ENCODE results near the gene FUBP1. TPM values are rescaled to one million over a fixed set of nuclear protein-coding genes. Genes with fewer than 3 reads are reported as not detected.

Gene FUBP1
- total RNA-seq, 1 experiment from 2014 or later = 188 TPM

DNA sequence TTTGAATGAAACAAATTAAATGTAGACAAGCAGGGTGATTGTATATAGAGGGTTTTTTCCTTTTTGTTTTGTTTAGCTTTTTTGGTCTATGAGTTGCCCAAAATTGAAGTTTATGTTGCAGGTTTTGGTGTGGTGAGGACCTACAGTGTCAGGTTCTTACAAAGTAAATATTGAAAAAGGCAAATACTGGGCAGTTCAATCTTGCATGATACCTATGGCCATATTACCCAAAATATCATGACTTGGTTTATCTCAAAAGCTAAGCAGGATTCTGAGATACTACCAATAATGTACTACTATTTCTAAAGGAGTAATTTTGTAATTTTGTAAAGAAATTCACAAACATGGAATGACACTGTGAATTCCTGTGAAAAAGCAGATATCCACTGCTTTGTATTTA, 27.6 kb upstream of the FUBP1 start:
- DNase-seq = no peak
- TF ChIP-seq, protein P1, sequence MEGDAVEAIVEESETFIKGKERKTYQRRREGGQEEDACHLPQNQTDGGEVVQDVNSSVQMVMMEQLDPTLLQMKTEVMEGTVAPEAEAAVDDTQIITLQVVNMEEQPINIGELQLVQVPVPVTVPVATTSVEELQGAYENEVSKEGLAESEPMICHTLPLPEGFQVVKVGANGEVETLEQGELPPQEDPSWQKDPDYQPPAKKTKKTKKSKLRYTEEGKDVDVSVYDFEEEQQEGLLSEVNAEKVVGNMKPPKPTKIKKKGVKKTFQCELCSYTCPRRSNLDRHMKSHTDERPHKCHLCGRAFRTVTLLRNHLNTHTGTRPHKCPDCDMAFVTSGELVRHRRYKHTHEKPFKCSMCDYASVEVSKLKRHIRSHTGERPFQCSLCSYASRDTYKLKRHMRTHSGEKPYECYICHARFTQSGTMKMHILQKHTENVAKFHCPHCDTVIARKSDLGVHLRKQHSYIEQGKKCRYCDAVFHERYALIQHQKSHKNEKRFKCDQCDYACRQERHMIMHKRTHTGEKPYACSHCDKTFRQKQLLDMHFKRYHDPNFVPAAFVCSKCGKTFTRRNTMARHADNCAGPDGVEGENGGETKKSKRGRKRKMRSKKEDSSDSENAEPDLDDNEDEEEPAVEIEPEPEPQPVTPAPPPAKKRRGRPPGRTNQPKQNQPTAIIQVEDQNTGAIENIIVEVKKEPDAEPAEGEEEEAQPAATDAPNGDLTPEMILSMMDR (IDR thresholded peaks at IDR 0.05; ENCODE audit: unreplicated experiment) = no peak
- Mint-ChIP-seq H3K27ac (ENCODE audit: unreplicated experiment) (no peak overlapping the region), H3K4me1 (ENCODE audit: low read depth, unreplicated experiment) (peaks cover 8% of the 10 kb centered on the region), H3K9me3 (ENCODE audit: low read depth, unreplicated experiment) (no peaks in the 10 kb centered on the region), H3K4me3 (ENCODE audit: low read depth, unreplicated experiment) (peak overlapping the region; percentile 75), H3K27me3 (ENCODE audit: unreplicated experiment) (no peaks in the 10 kb centered on the region), H3K36me3 (ENCODE audit: insufficient read depth, unreplicated experiment) (peaks cover 14% of the 10 kb centered on the region)
- BruUV-seq (replicated peaks) = no TSS peak
- intact Hi-C loops (cut with micrococcal nuclease; ENCODE audit: unreplicated experiment) = no loop called here
- CTCF ChIA-PET = interaction anchor here (1.4 kb wide), 1 partner anchor 37 kb away, joined by 3 read pairs; no protein-coding TSS in a partner anchor

DNA sequence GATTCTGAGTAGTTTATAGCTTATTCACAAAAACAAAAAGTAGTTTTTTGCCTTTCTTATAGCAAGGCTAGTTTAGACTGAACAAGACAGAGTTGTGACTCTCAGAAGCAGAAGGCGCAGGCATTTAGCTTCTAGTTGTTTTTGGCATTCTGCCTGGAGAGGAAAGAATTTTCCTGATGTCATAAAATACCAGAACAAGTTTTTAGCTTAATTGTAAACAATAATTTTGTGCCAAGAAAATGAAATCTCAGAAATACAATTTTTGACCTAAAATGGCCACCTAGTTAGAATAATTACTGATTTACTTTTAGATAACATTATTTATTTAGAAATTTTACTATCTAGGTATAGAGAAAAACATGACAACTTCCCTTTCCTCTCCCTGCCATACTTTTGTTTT, 26.9 kb upstream of the FUBP1 start:
- peaks cover 8% of the 10 kb centered on the region for H3K4me1 Mint-ChIP-seq (ENCODE audit: low read depth, unreplicated experiment)
- BruUV-seq (replicated peaks) = no TSS peak
- intact Hi-C loops (cut with micrococcal nuclease; ENCODE audit: unreplicated experiment) = loop anchor here (1.0 kb wide), 1 partner anchor 109 kb away; no protein-coding TSS in a partner anchor

DNA sequence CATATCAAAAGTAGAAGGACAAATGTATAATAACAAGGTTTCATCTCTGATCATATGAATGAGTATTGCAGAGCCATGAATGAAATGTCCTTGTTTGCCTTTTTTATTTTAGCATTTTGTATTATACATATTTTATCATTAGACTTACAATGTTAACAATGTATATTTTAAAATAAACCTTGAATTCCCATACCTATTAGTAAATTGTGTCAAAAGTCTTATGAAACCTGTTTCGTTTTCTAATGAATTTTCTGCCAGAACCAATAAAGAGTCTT, 26.5 kb upstream of the FUBP1 start:
- H3K27ac Mint-ChIP-seq (ENCODE audit: unreplicated experiment) = peak overlapping the region; percentile 69
- TF ChIP-seq, protein P1 (IDR thresholded peaks at IDR 0.05; ENCODE audit: unreplicated experiment) = no peak
- H3K9me3 Mint-ChIP-seq (ENCODE audit: low read depth, unreplicated experiment) = no peaks in the 10 kb centered on the region
- DNase-seq = no peak
- no peaks in the 10 kb centered on the region for H3K27me3 Mint-ChIP-seq (ENCODE audit: unreplicated experiment)
- CTCF ChIA-PET = interaction anchor here (0.9 to 1.5 kb wide), 5 partner anchors 12 to 109 kb away, joined by 3 to 10 read pairs (median 4); partner anchors contain the start of gene FUBP1
- H3K4me1 Mint-ChIP-seq (ENCODE audit: low read depth, unreplicated experiment) = peaks cover 8% of the 10 kb centered on the region
- intact Hi-C loops (cut with micrococcal nuclease; ENCODE audit: unreplicated experiment) = loop anchor here (1.0 kb wide), 1 partner anchor 109 kb away; no protein-coding TSS in a partner anchor
- TSS peak; percentile 59 for BruUV-seq (replicated peaks)
- H3K4me3 Mint-ChIP-seq (ENCODE audit: low read depth, unreplicated experiment) = peak overlapping the region; percentile 75
- H3K36me3 Mint-ChIP-seq (ENCODE audit: insufficient read depth, unreplicated experiment) = peaks cover 14% of the 10 kb centered on the region

More for the DNA sequence above, 26.9 kb upstream of the FUBP1 start:
- TF ChIP-seq, protein P1 (IDR thresholded peaks at IDR 0.05; ENCODE audit: unreplicated experiment) = no peak
- Mint-ChIP-seq H3K27me3 (ENCODE audit: unreplicated experiment) (no peaks in the 10 kb centered on the region), H3K9me3 (ENCODE audit: low read depth, unreplicated experiment) (no peaks in the 10 kb centered on the region), H3K4me3 (ENCODE audit: low read depth, unreplicated experiment) (peak overlapping the region; percentile 75), H3K27ac (ENCODE audit: unreplicated experiment) (peak overlapping the region; percentile 69), H3K36me3 (ENCODE audit: insufficient read depth, unreplicated experiment) (peaks cover 14% of the 10 kb centered on the region)
- DNase-seq = peak; percentile 32
- CTCF ChIA-PET = interaction anchor here (0.9 to 1.5 kb wide), 4 partner anchors 12 to 109 kb away, joined by 3 to 5 read pairs (median 4); no protein-coding TSS in a partner anchor

DNA sequence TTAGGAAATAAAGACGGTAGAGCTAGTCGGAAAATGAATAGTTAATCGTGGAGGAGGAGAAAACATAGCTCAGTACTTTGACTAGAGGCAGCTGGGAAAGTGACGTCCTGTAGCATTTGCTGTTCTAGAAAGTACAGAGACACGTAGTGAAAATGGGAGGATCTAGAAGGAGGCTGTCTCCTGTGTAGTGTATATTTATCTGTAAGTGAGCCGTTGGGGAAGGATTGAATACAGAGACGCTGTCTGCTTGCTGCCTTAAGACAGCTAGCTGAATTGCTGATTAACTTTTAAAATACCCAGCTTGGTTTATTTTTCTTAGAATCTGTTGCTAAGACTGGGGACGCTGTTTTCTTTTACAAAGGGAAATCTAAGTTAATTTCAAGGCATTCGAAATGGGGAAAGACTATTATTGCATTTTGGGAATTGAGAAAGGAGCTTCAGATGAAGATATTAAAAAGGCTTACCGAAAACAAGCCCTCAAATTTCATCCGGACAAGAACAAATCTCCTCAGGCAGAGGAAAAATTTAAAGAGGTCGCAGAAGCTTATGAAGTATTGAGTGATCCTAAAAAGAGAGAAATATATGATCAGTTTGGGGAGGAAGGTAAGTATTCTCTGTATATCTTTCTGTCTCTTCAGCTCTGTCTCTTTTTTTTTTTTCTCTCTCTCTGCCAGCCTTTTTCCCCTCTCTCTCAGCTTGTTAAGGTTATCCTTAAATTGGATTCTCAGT, 26.0 kb upstream of the FUBP1 start, which contains the start of gene DNAJB4:
DNAJB4 (plus strand) TSS at position 221 of the 729 bp plus-strand sequence; CDS start at position 393, 172 bp downstream.
- CTCF ChIA-PET = interaction anchor here (0.6 to 1.5 kb wide), 6 partner anchors 11 to 226 kb away, joined by 3 to 10 read pairs (median 4); partner anchors contain the start of genes FUBP1 and MIGA1
- TF ChIP-seq, protein P1 (IDR thresholded peaks at IDR 0.05; ENCODE audit: unreplicated experiment) = no peak
- Mint-ChIP-seq H3K36me3 (ENCODE audit: insufficient read depth, unreplicated experiment) (peaks cover 14% of the 10 kb centered on the region), H3K9me3 (ENCODE audit: low read depth, unreplicated experiment) (no peaks in the 10 kb centered on the region), H3K4me3 (ENCODE audit: low read depth, unreplicated experiment) (peak within 1 kb of the TSS; percentile 75), H3K27ac (ENCODE audit: unreplicated experiment) (peak within 1 kb of the TSS; percentile 69), H3K27me3 (ENCODE audit: unreplicated experiment) (no peaks in the 10 kb centered on the region), H3K4me1 (ENCODE audit: low read depth, unreplicated experiment) (peaks cover 8% of the 10 kb centered on the region)
- intact Hi-C loops (cut with micrococcal nuclease; ENCODE audit: unreplicated experiment) = loop anchor here (1.0 kb wide), 2 partner anchors 26 to 109 kb away; partner anchors contain the start of gene FUBP1
- no TSS peak for BruUV-seq (replicated peaks)
- DNase-seq = peak; percentile 60
